ENCODE data around the gene CCDC83.

DNA sequence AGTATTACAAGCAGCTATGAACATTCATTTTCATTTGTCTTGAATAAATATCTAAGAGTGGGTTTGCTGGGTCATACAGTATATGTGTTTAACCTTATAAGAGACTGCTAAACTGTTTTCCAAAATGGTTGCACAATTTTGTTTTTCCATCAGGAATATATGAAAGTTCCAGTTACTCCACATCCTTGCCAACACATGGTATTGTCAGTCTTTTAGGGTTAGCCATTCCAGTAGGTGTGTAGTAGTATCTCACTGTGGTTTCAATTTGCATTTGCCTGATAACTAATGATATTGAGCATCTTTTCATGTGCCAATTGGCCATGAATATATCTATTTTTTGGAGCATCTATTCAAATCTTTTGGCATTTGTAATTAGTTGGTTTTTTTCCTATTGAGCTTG lies 7.7 kb upstream of the CCDC83 start:
- TF ChIP-seq, protein P1, sequence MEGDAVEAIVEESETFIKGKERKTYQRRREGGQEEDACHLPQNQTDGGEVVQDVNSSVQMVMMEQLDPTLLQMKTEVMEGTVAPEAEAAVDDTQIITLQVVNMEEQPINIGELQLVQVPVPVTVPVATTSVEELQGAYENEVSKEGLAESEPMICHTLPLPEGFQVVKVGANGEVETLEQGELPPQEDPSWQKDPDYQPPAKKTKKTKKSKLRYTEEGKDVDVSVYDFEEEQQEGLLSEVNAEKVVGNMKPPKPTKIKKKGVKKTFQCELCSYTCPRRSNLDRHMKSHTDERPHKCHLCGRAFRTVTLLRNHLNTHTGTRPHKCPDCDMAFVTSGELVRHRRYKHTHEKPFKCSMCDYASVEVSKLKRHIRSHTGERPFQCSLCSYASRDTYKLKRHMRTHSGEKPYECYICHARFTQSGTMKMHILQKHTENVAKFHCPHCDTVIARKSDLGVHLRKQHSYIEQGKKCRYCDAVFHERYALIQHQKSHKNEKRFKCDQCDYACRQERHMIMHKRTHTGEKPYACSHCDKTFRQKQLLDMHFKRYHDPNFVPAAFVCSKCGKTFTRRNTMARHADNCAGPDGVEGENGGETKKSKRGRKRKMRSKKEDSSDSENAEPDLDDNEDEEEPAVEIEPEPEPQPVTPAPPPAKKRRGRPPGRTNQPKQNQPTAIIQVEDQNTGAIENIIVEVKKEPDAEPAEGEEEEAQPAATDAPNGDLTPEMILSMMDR (conservative IDR thresholded peaks at IDR 0.05) = no peak
- TF ChIP-seq EZH2 (IDR thresholded peaks at IDR 0.05; ENCODE audit: low read depth) = no peak

All from PC-9 (cell line).